ENCODE data around the gene ATAD3B. TPM values are rescaled to one million over a fixed set of nuclear protein-coding genes. Genes with fewer than 3 reads are reported as not detected.

ATAD3B gene
- total and polyA plus RNA-seq, 2 of the 13 experiments (the other 11 are each of a cell fraction or from before 2014, with no cell fraction given): 9.6 to 31.1 TPM

GRCh38 chr1:1432951-1433803 lies 38.4 kb upstream of the ATAD3B start (continued):
- TF ChIP-seq HDAC2 (CRISPR knock-in tag; IDR thresholded peaks at IDR 0.05) (peak; percentile 90), ZEB1 (IDR thresholded peaks at IDR 0.05; ENCODE audit: insufficient replicate concordance, low read depth) (no peak), SIN3B (IDR thresholded peaks at IDR 0.05; ENCODE audit: low read length) (no peak), CHD2 (IDR thresholded peaks at IDR 0.05; ENCODE audit: low read depth, low read length) (peak; percentile 59; the same call in 1 of the 2 replicates), ZMAT3 (CRISPR knock-in tag; conservative IDR thresholded peaks at IDR 0.05) (0 out of 2 replicates have a peak, but pooled peaks have one; percentile 5), TBX3 (IDR thresholded peaks at IDR 0.05; ENCODE audit: borderline replicate concordance) (no peak), U2AF2 (IDR thresholded peaks at IDR 0.05; ENCODE audit: low read depth, low read length) (peak; percentile 56; the same call in 1 of the 2 replicates), ZNF24 (IDR thresholded peaks at IDR 0.05) (no peak), HDAC6 (IDR thresholded peaks at IDR 0.05; ENCODE audit: low read depth, low read length) (no peak), NFIB (CRISPR knock-in tag; IDR thresholded peaks at IDR 0.05; ENCODE audit: borderline replicate concordance) (no peak), TOPORS (CRISPR knock-in tag; IDR thresholded peaks at IDR 0.05) (0 out of 2 replicates have a peak, but pooled peaks have one; percentile 29), MIER3 (CRISPR knock-in tag; IDR thresholded peaks at IDR 0.05; ENCODE audit: borderline replicate concordance) (peak; percentile 89; the same call in 1 of the 2 replicates), POLR2G (IDR thresholded peaks at IDR 0.05; ENCODE audit: low read depth, low read length) (peak; percentile 83), HNRNPK (IDR thresholded peaks at IDR 0.05; ENCODE audit: low read depth, low read length, poor library complexity, severe bottlenecking) (peak; percentile 44), ZBTB25 (CRISPR knock-in tag; IDR thresholded peaks at IDR 0.05) (peak; percentile 78; the same call in 1 of the 2 replicates), ZNF552 (CRISPR knock-in tag; IDR thresholded peaks at IDR 0.05; ENCODE audit: borderline replicate concordance) (peak; percentile 86), RBAK (CRISPR knock-in tag; IDR thresholded peaks at IDR 0.05) (no peak), PRPF4 (IDR thresholded peaks at IDR 0.05; ENCODE audit: low read depth, low read length, poor library complexity, severe bottlenecking) (no peak), SSRP1 (CRISPR knock-in tag; IDR thresholded peaks at IDR 0.05) (no peak)
- TF ChIP-seq, protein P1, sequence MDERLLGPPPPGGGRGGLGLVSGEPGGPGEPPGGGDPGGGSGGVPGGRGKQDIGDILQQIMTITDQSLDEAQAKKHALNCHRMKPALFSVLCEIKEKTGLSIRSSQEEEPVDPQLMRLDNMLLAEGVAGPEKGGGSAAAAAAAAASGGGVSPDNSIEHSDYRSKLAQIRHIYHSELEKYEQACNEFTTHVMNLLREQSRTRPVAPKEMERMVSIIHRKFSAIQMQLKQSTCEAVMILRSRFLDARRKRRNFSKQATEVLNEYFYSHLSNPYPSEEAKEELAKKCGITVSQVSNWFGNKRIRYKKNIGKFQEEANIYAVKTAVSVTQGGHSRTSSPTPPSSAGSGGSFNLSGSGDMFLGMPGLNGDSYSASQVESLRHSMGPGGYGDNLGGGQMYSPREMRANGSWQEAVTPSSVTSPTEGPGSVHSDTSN (CRISPR knock-in tag; IDR thresholded peaks at IDR 0.05): no peak
- TF ChIP-seq, protein P2, sequence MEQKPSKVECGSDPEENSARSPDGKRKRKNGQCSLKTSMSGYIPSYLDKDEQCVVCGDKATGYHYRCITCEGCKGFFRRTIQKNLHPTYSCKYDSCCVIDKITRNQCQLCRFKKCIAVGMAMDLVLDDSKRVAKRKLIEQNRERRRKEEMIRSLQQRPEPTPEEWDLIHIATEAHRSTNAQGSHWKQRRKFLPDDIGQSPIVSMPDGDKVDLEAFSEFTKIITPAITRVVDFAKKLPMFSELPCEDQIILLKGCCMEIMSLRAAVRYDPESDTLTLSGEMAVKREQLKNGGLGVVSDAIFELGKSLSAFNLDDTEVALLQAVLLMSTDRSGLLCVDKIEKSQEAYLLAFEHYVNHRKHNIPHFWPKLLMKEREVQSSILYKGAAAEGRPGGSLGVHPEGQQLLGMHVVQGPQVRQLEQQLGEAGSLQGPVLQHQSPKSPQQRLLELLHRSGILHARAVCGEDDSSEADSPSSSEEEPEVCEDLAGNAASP (CRISPR knock-in tag; IDR thresholded peaks at IDR 0.05; ENCODE audit: borderline replicate concordance): peak; percentile 96
- TF ChIP-seq, protein P3, sequence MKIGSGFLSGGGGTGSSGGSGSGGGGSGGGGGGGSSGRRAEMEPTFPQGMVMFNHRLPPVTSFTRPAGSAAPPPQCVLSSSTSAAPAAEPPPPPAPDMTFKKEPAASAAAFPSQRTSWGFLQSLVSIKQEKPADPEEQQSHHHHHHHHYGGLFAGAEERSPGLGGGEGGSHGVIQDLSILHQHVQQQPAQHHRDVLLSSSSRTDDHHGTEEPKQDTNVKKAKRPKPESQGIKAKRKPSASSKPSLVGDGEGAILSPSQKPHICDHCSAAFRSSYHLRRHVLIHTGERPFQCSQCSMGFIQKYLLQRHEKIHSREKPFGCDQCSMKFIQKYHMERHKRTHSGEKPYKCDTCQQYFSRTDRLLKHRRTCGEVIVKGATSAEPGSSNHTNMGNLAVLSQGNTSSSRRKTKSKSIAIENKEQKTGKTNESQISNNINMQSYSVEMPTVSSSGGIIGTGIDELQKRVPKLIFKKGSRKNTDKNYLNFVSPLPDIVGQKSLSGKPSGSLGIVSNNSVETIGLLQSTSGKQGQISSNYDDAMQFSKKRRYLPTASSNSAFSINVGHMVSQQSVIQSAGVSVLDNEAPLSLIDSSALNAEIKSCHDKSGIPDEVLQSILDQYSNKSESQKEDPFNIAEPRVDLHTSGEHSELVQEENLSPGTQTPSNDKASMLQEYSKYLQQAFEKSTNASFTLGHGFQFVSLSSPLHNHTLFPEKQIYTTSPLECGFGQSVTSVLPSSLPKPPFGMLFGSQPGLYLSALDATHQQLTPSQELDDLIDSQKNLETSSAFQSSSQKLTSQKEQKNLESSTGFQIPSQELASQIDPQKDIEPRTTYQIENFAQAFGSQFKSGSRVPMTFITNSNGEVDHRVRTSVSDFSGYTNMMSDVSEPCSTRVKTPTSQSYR (CRISPR knock-in tag; IDR thresholded peaks at IDR 0.05; ENCODE audit: borderline replicate concordance): peak; percentile 98
